ACC112 (cell line): ENCODE measurements around the gene ADGRG1.
A peak's percentile ranks its signal among the peaks of the same experiment; 100 is the strongest.

Source experiments
- H2AFZ ChIP-seq: fragments of 200-600 bp; sonication (generic); one replicate; pipeline ENCODE4 v1.6.0; 2017; ENCODE audit warnings: antibody characterized with exemption, low read length; ENCODE audit not compliant: unreplicated experiment
- H3K27ac ChIP-seq: fragments of 200-600 bp; sonication (generic); 2 replicates; pipeline ENCODE4 v1.5.1; 2014; ENCODE audit warnings: low read depth, mild to moderate bottlenecking, antibody characterized with exemption, low read length, moderate library complexity
- H3K27me3 ChIP-seq: fragments of 200-600 bp; sonication (generic); 2 replicates; pipeline ENCODE4 v1.6.1; 2014; ENCODE audit warnings: mild to moderate bottlenecking, antibody characterized with exemption, low read length, moderate library complexity, mixed read lengths; ENCODE audit not compliant: insufficient read depth
- H3K36me3 ChIP-seq: fragments of 200-600 bp; sonication (generic); 2 replicates; pipeline ENCODE4 v1.6.1; 2016; ENCODE audit warnings: mild to moderate bottlenecking, antibody characterized with exemption, low read length, moderate library complexity, mixed read lengths; ENCODE audit not compliant: insufficient read depth
- H3K4me1 ChIP-seq: fragments of 200-600 bp; sonication (generic); one replicate; pipeline ENCODE4 v1.6.1; 2016; ENCODE audit warnings: low read length, mixed read lengths; ENCODE audit not compliant: insufficient read depth, unreplicated experiment, control insufficient read depth
- H3K4me3 ChIP-seq: fragments of 200-600 bp; sonication (generic); 2 replicates; pipeline ENCODE4 v1.5.1; 2014; ENCODE audit warnings: mild to moderate bottlenecking, low read depth, low read length
- H3K79me2 ChIP-seq: fragments of 200-600 bp; sonication (generic); one replicate; pipeline ENCODE4 v1.6.0; 2016; ENCODE audit warnings: low read length; ENCODE audit not compliant: control insufficient read depth, unreplicated experiment, insufficient read depth

The ADGRG1 gene

DNA sequence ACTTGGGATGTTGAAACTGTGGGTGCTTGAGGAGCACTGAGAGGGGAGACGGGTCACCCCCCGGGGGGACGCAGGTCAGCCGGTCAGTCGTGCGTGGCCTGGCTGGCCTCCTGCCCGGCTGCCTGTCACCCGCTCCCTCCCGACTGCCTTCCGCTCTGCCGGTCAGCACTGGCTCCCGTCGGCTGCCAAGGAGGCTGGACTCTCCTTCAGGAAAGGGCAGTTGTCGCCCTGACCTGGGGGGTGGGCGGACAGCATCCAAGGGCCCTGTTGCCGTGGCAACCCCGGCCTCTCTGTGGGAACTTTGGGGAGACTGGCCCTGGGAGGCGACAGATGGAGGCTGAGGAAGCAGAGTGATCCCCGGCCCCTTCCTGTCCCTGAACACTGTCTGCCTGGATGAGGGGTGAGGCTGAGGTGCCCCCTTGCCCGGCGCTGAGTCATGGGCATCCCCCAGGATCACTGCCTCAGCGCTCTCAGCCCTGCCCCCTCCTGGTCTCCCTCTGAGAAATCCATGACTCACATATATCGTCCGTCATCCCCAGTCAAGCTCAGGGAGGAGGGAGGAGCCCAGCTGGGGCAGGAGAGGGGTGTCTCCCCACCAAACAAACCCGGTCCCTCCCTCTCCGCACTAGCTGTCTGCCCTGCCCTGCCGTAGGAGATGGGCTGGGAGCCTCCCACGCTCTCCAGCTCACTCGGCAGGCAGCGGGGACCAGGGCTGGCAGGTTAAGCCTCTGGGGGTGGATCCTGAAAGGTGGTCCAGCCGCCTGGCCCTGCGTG, at the start of gene ADGRG1:
ADGRG1 (plus strand) TSS at position 623 of the 774 bp plus-strand sequence. CDS start 21,658 bp downstream, outside the sequence.
- H3K4me1 ChIP-seq: peaks cover 60% of the 10 kb centered on the region
- H3K27ac ChIP-seq: peak within 1 kb of the TSS; percentile 92
- no peaks in the 10 kb centered on the region for H3K36me3 ChIP-seq
- H3K4me3 ChIP-seq: peak within 1 kb of the TSS; percentile 72
- no peaks in the 10 kb centered on the region for H3K27me3 ChIP-seq
- no peaks in the 10 kb centered on the region for H3K79me2 ChIP-seq
- H2AFZ ChIP-seq: no peak within 1 kb of the TSS

DNA sequence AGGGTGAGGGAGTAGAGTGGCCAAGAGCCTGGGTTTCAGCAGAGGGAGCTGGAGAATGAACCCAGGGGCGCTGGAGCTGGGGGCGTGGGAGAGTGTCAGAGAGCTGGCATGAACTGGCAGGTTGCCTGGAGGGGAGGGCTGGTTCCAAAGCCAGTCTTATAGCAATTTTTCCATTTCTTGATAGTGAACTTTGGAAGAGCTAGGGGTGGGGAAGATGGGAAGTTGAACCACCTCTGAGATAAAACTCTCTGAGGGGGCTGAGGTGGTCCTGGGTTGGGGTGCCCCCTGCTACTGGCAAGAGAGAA, 49.1 kb upstream of the ADGRG1 start:
- Histone ChIP-seq H3K27me3 (no peaks in the 10 kb centered on the region), H3K79me2 (no peaks in the 10 kb centered on the region), H3K4me3 (no peak overlapping the region), H3K36me3 (no peaks in the 10 kb centered on the region), H2AFZ (no peak overlapping the region), H3K27ac (no peak overlapping the region), H3K4me1 (no peaks in the 10 kb centered on the region)

DNA sequence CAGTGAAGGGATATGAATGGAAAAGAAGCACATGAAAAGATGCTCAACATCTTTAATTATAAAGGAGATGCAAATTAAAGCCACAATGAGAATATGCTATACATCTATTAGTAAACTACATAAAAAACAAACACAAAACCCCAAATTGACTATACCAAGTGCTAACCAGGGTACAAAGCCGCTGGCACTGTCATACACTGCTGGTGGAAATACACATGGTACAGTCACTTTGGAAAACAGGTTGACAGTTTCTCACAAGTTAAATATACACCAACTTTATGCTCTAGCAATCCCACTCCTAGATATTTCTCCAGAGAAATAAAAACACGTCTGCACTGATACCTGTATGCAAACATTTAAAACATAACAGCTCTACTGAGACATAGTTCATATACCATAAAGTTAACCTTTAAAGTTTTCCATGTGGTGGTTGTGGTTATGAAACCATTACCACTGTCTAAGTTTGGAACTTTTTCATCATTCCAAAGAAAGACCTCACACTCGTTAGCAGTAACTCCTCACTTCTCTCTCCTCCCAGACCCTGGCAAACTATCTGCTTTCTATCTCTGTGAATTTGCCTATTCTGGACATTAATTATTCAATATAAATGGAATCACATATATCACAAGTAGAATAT, 43.3 kb upstream of the ADGRG1 start:
- Histone ChIP-seq H3K36me3 (no peaks in the 10 kb centered on the region), H2AFZ (no peak overlapping the region), H3K27me3 (no peaks in the 10 kb centered on the region), H3K4me1 (peaks cover 3% of the 10 kb centered on the region), H3K4me3 (no peak overlapping the region), H3K27ac (no peak overlapping the region), H3K79me2 (no peaks in the 10 kb centered on the region)

DNA sequence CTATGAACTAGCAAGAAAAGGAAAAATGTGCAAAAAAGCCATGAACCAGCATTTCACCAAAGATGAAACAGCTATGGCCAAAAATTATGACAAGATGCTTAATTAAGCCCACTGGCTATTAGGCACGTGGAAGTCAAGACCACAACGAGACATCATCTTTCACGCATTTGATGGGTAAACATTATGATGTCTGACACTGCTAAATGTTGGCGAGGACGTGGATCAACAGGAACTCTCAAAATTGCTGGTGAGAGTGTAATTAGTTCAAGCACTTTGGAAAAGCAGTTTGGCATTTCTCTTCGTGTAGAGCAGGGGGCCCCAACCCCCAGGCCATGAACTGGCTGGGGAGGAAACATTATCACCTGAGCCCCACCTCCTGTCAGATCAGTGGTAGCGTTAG, 39.6 kb upstream of the ADGRG1 start:
- no peaks in the 10 kb centered on the region for H3K79me2 ChIP-seq
- H3K4me1 ChIP-seq: peaks cover 22% of the 10 kb centered on the region
- H3K36me3 ChIP-seq: no peaks in the 10 kb centered on the region
- H3K27ac ChIP-seq: no peak overlapping the region
- H2AFZ ChIP-seq: no peak overlapping the region
- H3K4me3 ChIP-seq: no peak overlapping the region
- H3K27me3 ChIP-seq: no peaks in the 10 kb centered on the region

DNA sequence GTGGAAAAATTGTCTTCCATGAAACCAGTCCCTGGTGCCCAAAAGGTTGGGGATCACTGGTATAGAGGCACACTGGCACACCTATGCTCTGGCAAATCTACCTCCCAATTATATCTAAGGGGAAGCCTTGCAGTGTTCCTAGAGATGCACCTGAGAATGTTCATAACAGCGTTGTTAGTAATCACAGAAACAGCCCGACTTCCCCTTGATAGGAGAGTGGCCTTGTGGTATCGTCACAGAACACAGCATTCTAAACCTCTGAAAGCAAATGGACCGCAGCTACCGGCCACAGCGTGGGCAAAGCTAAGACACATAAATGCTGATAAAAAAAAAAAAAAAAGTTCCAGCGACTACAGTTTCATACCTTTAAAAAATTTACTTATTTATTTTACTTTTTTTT, 39.1 kb upstream of the ADGRG1 start:
- no peaks in the 10 kb centered on the region for H3K36me3 ChIP-seq
- no peak overlapping the region for H3K4me3 ChIP-seq
- no peak overlapping the region for H2AFZ ChIP-seq
- no peak overlapping the region for H3K27ac ChIP-seq
- peaks cover 22% of the 10 kb centered on the region for H3K4me1 ChIP-seq
- H3K27me3 ChIP-seq: no peaks in the 10 kb centered on the region
- H3K79me2 ChIP-seq: no peaks in the 10 kb centered on the region

DNA sequence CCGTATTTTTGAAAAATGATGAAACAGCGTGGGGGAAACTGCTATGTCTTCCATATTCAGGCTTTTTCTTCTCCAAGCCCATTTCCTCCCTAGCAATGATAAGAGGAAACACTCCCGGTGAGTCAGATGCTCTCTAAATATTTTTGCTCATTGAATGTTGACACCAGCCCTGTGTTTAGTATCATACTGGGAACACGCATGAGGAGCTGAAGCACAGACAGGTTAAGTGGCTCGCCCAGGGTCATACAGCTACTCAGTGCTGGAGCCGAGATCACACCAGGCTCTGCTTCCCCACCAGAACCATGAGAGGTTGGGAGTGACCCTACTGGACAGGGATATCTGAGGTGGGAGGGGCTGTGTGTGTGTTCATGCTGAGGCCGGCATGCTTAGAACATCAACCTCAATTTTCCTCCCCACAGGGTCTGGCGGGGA, 37.8 kb upstream of the ADGRG1 start:
- Histone ChIP-seq H3K79me2 (no peaks in the 10 kb centered on the region), H3K36me3 (no peaks in the 10 kb centered on the region), H3K27me3 (no peaks in the 10 kb centered on the region), H2AFZ (peak overlapping the region; percentile 14), H3K4me3 (peak overlapping the region; percentile 51), H3K27ac (peak overlapping the region; percentile 83), H3K4me1 (peaks cover 22% of the 10 kb centered on the region)

DNA sequence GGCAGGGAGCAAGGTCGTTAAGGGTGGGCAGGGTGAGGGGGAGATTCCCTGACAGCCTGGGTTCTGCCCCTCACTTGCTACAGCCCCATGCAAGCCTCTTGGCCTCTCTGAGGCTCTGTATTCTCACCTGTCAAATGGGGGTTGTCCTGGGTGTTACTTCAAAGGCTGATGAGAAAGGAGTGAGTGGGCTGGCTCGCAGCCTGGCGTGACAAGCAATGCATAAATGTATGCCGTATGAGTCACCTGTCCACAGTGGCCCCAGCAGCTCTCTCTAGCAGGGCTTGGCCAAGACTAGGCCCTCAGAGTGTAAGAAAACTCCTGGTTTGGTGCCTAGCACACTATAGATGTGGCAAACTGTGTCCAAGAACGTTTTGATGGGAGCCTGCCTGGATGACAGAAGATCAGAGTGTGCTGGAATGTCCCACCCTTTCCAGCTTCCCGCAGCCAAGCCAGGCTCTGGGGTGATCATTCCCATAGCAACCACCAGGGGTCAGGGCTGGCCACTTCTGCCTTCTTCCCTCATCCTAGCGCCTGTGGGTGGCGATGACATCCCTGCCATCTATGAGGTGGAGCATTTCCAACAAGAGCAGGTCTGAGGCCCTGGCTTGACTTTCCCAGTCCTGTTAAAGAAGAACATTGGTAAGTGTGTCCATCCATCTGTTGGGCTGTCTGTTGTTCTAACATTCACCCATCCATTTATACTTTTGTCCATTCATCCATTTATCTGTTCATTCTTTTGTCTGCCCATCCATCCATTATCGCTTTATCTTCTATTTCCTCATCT, 37.2 kb upstream of the ADGRG1 start:
- peaks cover 22% of the 10 kb centered on the region for H3K4me1 ChIP-seq
- no peaks in the 10 kb centered on the region for H3K79me2 ChIP-seq
- peak overlapping the region; percentile 51 for H3K4me3 ChIP-seq
- peak overlapping the region; percentile 83 for H3K27ac ChIP-seq
- H2AFZ ChIP-seq: peak overlapping the region; percentile 14
- H3K36me3 ChIP-seq: no peaks in the 10 kb centered on the region
- no peaks in the 10 kb centered on the region for H3K27me3 ChIP-seq

DNA sequence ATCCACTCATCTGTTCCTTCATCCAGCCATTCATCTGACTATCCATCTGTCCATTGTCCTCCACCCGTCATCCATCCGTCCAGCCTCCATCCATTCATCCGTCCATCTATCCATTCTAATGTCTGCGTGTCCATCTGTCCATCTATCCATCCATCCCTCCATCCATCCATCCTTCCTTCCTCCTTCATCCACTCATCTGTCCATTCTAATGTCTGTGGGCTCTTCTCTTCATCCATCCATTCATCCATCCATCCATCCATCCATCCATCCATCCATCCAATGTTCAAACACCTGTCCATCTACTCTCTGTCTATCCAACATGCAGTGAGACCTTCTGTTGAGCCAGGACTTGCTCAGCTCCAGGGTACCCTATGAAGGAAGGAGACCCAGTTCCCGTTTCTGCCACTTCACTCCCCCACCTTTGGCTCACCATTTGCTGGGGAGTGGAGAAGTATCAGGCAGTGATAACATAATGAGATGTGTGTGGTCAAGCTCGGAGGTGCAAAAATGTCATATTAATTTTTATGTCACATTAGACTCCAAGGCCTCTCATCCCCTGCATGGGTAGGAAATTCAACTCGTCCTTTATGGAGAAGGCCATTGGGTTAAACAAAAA, 36.5 kb upstream of the ADGRG1 start:
- no peak overlapping the region for H2AFZ ChIP-seq
- H3K4me3 ChIP-seq: no peak overlapping the region
- no peaks in the 10 kb centered on the region for H3K79me2 ChIP-seq
- peaks cover 22% of the 10 kb centered on the region for H3K4me1 ChIP-seq
- H3K27me3 ChIP-seq: no peaks in the 10 kb centered on the region
- no peaks in the 10 kb centered on the region for H3K36me3 ChIP-seq
- peak overlapping the region; percentile 83 for H3K27ac ChIP-seq

DNA sequence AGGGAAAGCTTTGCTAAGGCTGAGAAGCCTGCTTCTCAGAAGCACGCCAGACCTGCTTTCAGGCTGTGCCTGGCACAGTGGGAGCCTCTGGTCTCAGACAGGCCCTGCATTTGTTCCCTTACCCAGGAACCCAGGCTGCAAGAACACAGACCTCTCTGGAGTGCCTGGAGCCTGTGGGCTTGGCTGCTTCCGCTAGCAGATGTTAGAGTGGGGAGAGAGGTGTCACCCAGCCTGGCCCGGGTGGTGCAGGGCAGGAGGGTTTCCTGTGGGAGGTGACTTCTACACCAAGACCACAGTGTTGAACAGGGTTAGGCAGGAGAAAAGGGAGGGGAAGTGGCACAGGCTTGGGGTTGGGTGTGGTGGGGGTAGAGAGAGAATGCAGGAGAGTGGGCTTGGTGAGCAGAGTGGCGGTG, 35.8 kb upstream of the ADGRG1 start:
- Histone ChIP-seq H3K79me2 (no peaks in the 10 kb centered on the region), H3K27me3 (no peaks in the 10 kb centered on the region)

DNA sequence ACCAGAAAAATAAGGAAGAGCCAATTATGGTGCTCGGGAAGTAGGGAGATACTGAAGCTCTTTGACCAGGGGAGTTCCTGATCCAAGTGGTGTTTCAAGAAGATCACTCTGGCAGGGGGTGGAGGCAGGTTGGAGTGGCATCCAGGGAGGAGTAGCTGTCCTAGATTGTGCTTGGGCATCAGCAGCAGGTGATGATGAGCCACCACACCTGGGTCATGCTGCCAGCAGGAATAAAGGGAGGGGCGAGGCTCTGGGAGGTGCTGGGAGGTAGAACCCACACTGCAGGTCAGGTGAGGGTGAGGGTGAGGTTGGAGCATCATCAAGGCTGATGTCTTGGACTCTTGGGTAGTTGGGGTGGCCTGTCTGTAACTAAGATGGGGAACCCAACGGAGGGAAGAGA, 35.4 kb upstream of the ADGRG1 start:
- no peak overlapping the region for H3K4me3 ChIP-seq
- H3K36me3 ChIP-seq: no peaks in the 10 kb centered on the region
- H3K27ac ChIP-seq: no peak overlapping the region
- H2AFZ ChIP-seq: no peak overlapping the region
- no peaks in the 10 kb centered on the region for H3K27me3 ChIP-seq
- H3K4me1 ChIP-seq: peaks cover 22% of the 10 kb centered on the region
- H3K79me2 ChIP-seq: no peaks in the 10 kb centered on the region

More for the DNA sequence above, 35.8 kb upstream of the ADGRG1 start:
- peaks cover 22% of the 10 kb centered on the region for H3K4me1 ChIP-seq
- H3K4me3 ChIP-seq: no peak overlapping the region
- H2AFZ ChIP-seq: no peak overlapping the region
- no peaks in the 10 kb centered on the region for H3K36me3 ChIP-seq
- H3K27ac ChIP-seq: no peak overlapping the region
